Endothelial cell of umbilical vein (primary cell): ENCODE results near the gene OR8B4. TPM values are rescaled to one million over a fixed set of nuclear protein-coding genes. Genes with fewer than 3 reads are reported as not detected.

Experiments
- BruUV-seq: library from RNA; stranded (reverse); fragments of 400-500 nt; replicated peaks from 2 replicates; lab custom pipeline; 2021; lab: Mats Ljungman, UMichigan
- CTCF ChIA-PET: fragments of 300-600, 350-600 bp; sonication (Branson Sonifier 250); formaldehyde crosslinking; loops from one replicate; lab custom pipeline; 2021; ENCODE audit warnings: antibody characterized with exemption, inconsistent platforms; lab: Charles Lee
- POLR2A ChIA-PET: fragments of 300-600, 350-600 bp; sonication (Branson Sonifier 250); formaldehyde crosslinking; loops from one replicate; lab custom pipeline; 2021; ENCODE audit warnings: antibody characterized with exemption, inconsistent platforms; lab: Charles Lee
- DNase-seq: peaks from one replicate; pipeline ENCODE4 v3.0.0-alpha.2; 2011; ENCODE audit warnings: low read depth, low spot score
- FAIRE-seq: peaks from 2 replicates; lab custom pipeline; 2011; peaks lifted over from hg19 to GRCh38; lab: Jason Lieb, UNC
- H2AFZ ChIP-seq: 2 replicates; pipeline ENCODE4 v1.6.0; 2012; ENCODE audit warnings: low read depth, low read length, control low read depth, inconsistent platforms
- H3K27ac ChIP-seq: 2 replicates; pipeline ENCODE4 v1.5.1; 2011; ENCODE audit warnings: low read depth, mild to moderate bottlenecking, control low read depth, low read length, moderate library complexity; ENCODE audit not compliant: insufficient read depth
- H3K27me3 ChIP-seq, 2 experiments: 2 replicates each; pipeline versions ENCODE4 v1.6.0 to v1.6.1; 2011; ENCODE audit warnings: low read length in 2 of 2, mixed read lengths in 1 of 2; ENCODE audit not compliant: control insufficient read depth in 2 of 2, insufficient read depth in 2 of 2
- H3K36me3 ChIP-seq, 2 experiments: 2 replicates in 1 of 2; 3 replicates in 1 of 2; pipeline ENCODE4 v1.5.1; 2011; ENCODE audit warnings: low read length in 2 of 2, mild to moderate bottlenecking in 1 of 2, moderate library complexity in 1 of 2; ENCODE audit not compliant: control insufficient read depth in 2 of 2, insufficient read depth in 2 of 2; ENCODE audit errors: extremely low read depth in 1 of 2
- H3K4me1 ChIP-seq: 3 replicates; pipeline ENCODE4 v1.5.1; 2011; ENCODE audit warnings: mild to moderate bottlenecking, low read length; ENCODE audit not compliant: control insufficient read depth, insufficient read depth; ENCODE audit errors: extremely low read depth
- H3K4me2 ChIP-seq: 2 replicates; pipeline ENCODE4 v1.6.1; 2011; ENCODE audit warnings: low read length, control low read depth, mixed read lengths; ENCODE audit not compliant: insufficient read depth
- H3K4me3 ChIP-seq, 3 experiments: fragments of 200-600 bp in 1 of 3; sonication (generic), shearing (Covaris generic) in 1 of 3; replicated peaks in 1 of 3; 2 replicates each; pipeline ENCODE4 v1.5.1; 2011 to 2016; ENCODE audit warnings: control low read depth in 3 of 3, low read length in 3 of 3, mild to moderate bottlenecking in 2 of 3, inconsistent platforms in 1 of 3, low read depth in 1 of 3, moderate library complexity in 1 of 3; ENCODE audit not compliant: insufficient read depth in 1 of 3
- H3K79me2 ChIP-seq: 2 replicates; pipeline ENCODE4 v1.6.0; 2012; ENCODE audit warnings: low read length, inconsistent platforms; ENCODE audit not compliant: control insufficient read depth, insufficient read depth
- H3K9ac ChIP-seq: replicated peaks from 2 replicates; pipeline ENCODE3; 2011; ENCODE audit warnings: low read length, control low read depth; ENCODE audit not compliant: insufficient read depth; ENCODE audit errors: extremely low read depth
- H3K9me1 ChIP-seq: replicated peaks from 3 replicates; pipeline ENCODE4 v1.6.0; 2011; ENCODE audit warnings: mild to moderate bottlenecking, low read length; ENCODE audit not compliant: control insufficient read depth, insufficient read depth; ENCODE audit errors: extremely low read depth
- H3K9me3 ChIP-seq: replicated peaks from 2 replicates; pipeline ENCODE4 v1.5.1; 2012; ENCODE audit warnings: low read length, inconsistent platforms; ENCODE audit not compliant: control insufficient read depth, insufficient read depth
- H4K20me1 ChIP-seq: replicated peaks from 2 replicates; pipeline ENCODE3; 2011; ENCODE audit warnings: mild to moderate bottlenecking, low read length; ENCODE audit not compliant: control insufficient read depth, insufficient read depth; ENCODE audit errors: extremely low read depth
- EZH2 ChIP-seq: IDR thresholded peaks from 2 replicates; pipeline ENCODE4 v1.6.1; 2012; ENCODE audit warnings: borderline replicate concordance, low read depth, mild to moderate bottlenecking, moderate library complexity, low read length, inconsistent platforms; ENCODE audit not compliant: severe bottlenecking
- GATA2 ChIP-seq: IDR thresholded peaks from 2 replicates; pipeline ENCODE4 v1.7.0; 2011; ENCODE audit warnings: low read depth, mild to moderate bottlenecking, moderate library complexity, mixed read lengths, low read length; ENCODE audit not compliant: insufficient read length, insufficient read depth
- JUN ChIP-seq: IDR thresholded peaks from 2 replicates; pipeline ENCODE4 v1.6.1; 2011; ENCODE audit warnings: borderline replicate concordance, low read depth; ENCODE audit not compliant: insufficient read length, insufficient read depth
- POLR2A ChIP-seq: IDR thresholded peaks from 2 replicates; pipeline ENCODE4 v1.6.1; 2012; ENCODE audit warnings: low read depth, mild to moderate bottlenecking, control low read depth, low read length
- POLR2AphosphoS5 ChIP-seq: IDR thresholded peaks from 2 replicates; pipeline ENCODE4 v1.6.1; 2012; ENCODE audit warnings: low read depth, mild to moderate bottlenecking, control low read depth, low read length, moderate library complexity; ENCODE audit not compliant: insufficient read depth
- dilution Hi-C: fragments of 300-500 bp; cut with MboI; formaldehyde crosslinking; loops from one replicate; pipeline ENCODE4 v1.15.0; 2019; ENCODE audit warnings: low sequenced_read_pairs; ENCODE audit not compliant: extremely low pct_ligation_motif_present
- intact Hi-C: fragments of 100-400 bp; cut with micrococcal nuclease; formaldehyde crosslinking; loops from one replicate; pipeline ENCODE4 v1.10.0; 2022
- polyA plus RNA-seq, 4 experiments: library from polyadenylated mRNA; depleted of rRNA in 3 of 4; stranded (reverse) in 3 of 4; unstranded in 1 of 4; fragments of >200 nt; gene quantifications; 2 replicates each; pipeline versions ENCODE4 v1.2.1 to v1.2.3, GENCODE V29; 2011 to 2012; ENCODE audit warnings: missing spikeins in 1 of 4
- total RNA-seq: library from RNA; stranded (reverse); gene quantifications from 2 replicates; pipeline ENCODE4 v1.2.3, GENCODE V29; 2021
- TF ChIP-seq, protein P1 (sequence below), 2 donors: IDR thresholded peaks; 1 replicate in 1 of 2; 2 replicates in 1 of 2; pipeline ENCODE4 v1.5.1; 2011; ENCODE audit warnings: low read length in 2 of 2, mild to moderate bottlenecking in 2 of 2, moderate library complexity in 2 of 2, control low read depth in 1 of 2, inconsistent platforms in 1 of 2, low read depth in 1 of 2; ENCODE audit not compliant: insufficient read depth in 1 of 2; ENCODE audit errors: extremely low read depth in 1 of 2

The OR8B4 gene
- total and polyA plus RNA-seq, 2 donors (not counting 3 experiments of a cell fraction or from before 2014, with no cell fraction given), result not detected

GRCh38 chr11:124470561-124471227, 46.0 kb upstream of the OR8B4 start:
- BruUV-seq, result no TSS peak
- no peak overlapping the region for H3K9ac ChIP-seq
- H3K9me3 ChIP-seq, result no peaks in the 10 kb centered on the region
- no peak overlapping the region for H2AFZ ChIP-seq
- no peaks in the 10 kb centered on the region for H3K4me1 ChIP-seq
- ChIA-PET CTCF (interaction anchor here (1.1 to 2.1 kb wide), 2 partner anchors 11 to 113 kb away, joined by 3 to 5 read pairs; no protein-coding TSS in a partner anchor), POLR2A (no interaction called here)
- no peaks in the 10 kb centered on the region for H3K9me1 ChIP-seq
- H3K4me2 ChIP-seq, result no peak overlapping the region
- DNase-seq (peak; percentile 8), FAIRE-seq (no peak)
- no peaks in the 10 kb centered on the region for H3K36me3 ChIP-seq
- no peaks in the 10 kb centered on the region for H4K20me1 ChIP-seq
- no peak overlapping the region for H3K4me3 ChIP-seq
- no peaks in the 10 kb centered on the region for H3K79me2 ChIP-seq
- intact Hi-C loops (no loop called here), dilution Hi-C loops (no loop called here)
- H3K27ac ChIP-seq, result no peak overlapping the region
- H3K27me3 ChIP-seq, result peaks cover 7 to 20% of the 10 kb centered on the region in 2 experiments
- no peak for TF ChIP-seq EZH2
- no peak for TF ChIP-seq JUN
- TF ChIP-seq, protein P1, sequence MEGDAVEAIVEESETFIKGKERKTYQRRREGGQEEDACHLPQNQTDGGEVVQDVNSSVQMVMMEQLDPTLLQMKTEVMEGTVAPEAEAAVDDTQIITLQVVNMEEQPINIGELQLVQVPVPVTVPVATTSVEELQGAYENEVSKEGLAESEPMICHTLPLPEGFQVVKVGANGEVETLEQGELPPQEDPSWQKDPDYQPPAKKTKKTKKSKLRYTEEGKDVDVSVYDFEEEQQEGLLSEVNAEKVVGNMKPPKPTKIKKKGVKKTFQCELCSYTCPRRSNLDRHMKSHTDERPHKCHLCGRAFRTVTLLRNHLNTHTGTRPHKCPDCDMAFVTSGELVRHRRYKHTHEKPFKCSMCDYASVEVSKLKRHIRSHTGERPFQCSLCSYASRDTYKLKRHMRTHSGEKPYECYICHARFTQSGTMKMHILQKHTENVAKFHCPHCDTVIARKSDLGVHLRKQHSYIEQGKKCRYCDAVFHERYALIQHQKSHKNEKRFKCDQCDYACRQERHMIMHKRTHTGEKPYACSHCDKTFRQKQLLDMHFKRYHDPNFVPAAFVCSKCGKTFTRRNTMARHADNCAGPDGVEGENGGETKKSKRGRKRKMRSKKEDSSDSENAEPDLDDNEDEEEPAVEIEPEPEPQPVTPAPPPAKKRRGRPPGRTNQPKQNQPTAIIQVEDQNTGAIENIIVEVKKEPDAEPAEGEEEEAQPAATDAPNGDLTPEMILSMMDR (IDR thresholded peaks at IDR 0.05; ENCODE audit: extremely low read depth in 1 of 2, insufficient read depth in 1 of 2, low read depth in 1 of 2, low read length in 2 of 2), result no peak
- TF ChIP-seq GATA2, result no peak
- no peak for TF ChIP-seq POLR2A
- TF ChIP-seq POLR2AphosphoS5, result no peak
